SK-N-SH (cell line): ENCODE results near the gene NEU4. TPM values are rescaled to one million over a fixed set of nuclear protein-coding genes. Genes with fewer than 3 reads are reported as not detected.
A peak's percentile ranks its signal among the peaks of the same experiment; 100 is the strongest.

Experiments
- CTCF ChIA-PET: fragments of 300-600, 350-600 bp; formaldehyde crosslinking; extraction: SDS; loops from one replicate; lab custom pipeline; 2021; lab: Yijun Ruan, JAX
- POLR2A ChIA-PET: fragments of 350-600 bp; sonication (Branson Sonifier 250); formaldehyde crosslinking; extraction: SDS; loops from one replicate; lab custom pipeline; 2020; ENCODE audit warnings: antibody characterized with exemption, inconsistent platforms; lab: Yijun Ruan, JAX
- DNase-seq: peaks from one replicate; pipeline ENCODE4 v3.0.0; 2012
- H2AFZ ChIP-seq: fragments of 200-600 bp; sonication (generic); 2 replicates; pipeline ENCODE4 v1.8.1; 2016; ENCODE audit warnings: antibody characterized with exemption, mild to moderate bottlenecking, low read depth
- H3F3A ChIP-seq: fragments of 200-600 bp; sonication (generic); replicated peaks from 2 replicates; pipeline ENCODE3; 2016; ENCODE audit warnings: antibody characterized with exemption, mild to moderate bottlenecking; ENCODE audit not compliant: insufficient read depth
- H3K27ac ChIP-seq, 2 experiments: fragments of 200-500 bp in 1 of 2; fragments of 200-600 bp in 1 of 2; sonication (Bioruptor generic) in 1 of 2; sonication (generic), shearing (Covaris generic) in 1 of 2; 2 replicates each; pipeline versions ENCODE4 v1.5.1 to v1.6.1; 2014 to 2016; ENCODE audit warnings: low read depth in 2 of 2, inconsistent platforms in 1 of 2, low read length in 1 of 2, mild to moderate bottlenecking in 1 of 2, mixed read lengths in 1 of 2
- H3K27me3 ChIP-seq: fragments of 200-600 bp; sonication (generic), shearing (Covaris generic); 2 replicates; pipeline ENCODE4 v1.6.1; 2016; ENCODE audit warnings: mixed run types; ENCODE audit not compliant: insufficient read depth
- H3K36me3 ChIP-seq, 2 experiments: fragments of 200-500 bp in 1 of 2; fragments of 200-600 bp in 1 of 2; sonication (Bioruptor generic) in 1 of 2; sonication (generic) in 1 of 2; replicated peaks in 1 of 2; 2 replicates each; pipeline versions ENCODE3 to v1.5.1; 2014 to 2016; ENCODE audit warnings: low read length in 1 of 2, mild to moderate bottlenecking in 1 of 2; ENCODE audit not compliant: insufficient read depth in 2 of 2, control insufficient read depth in 1 of 2
- H3K4me1 ChIP-seq, 2 experiments: fragments of 200-500 bp in 1 of 2; fragments of 200-600 bp in 1 of 2; sonication (Bioruptor generic) in 1 of 2; sonication (generic), shearing (Covaris generic) in 1 of 2; 2 replicates each; pipeline versions ENCODE4 v1.5.1 to v1.6.1; 2014 to 2016; ENCODE audit warnings: low read depth in 1 of 2, low read length in 1 of 2, mixed run types in 1 of 2; ENCODE audit not compliant: insufficient read depth in 2 of 2, control insufficient read depth in 1 of 2
- H3K4me2 ChIP-seq: fragments of 200-600 bp; sonication (generic), shearing (Covaris generic); 2 replicates; pipeline ENCODE4 v1.6.1; 2017; ENCODE audit warnings: mixed run types
- H3K4me3 ChIP-seq, 2 experiments: fragments of 200-500 bp in 1 of 2; fragments of 200-600 bp in 1 of 2; sonication (Bioruptor generic) in 1 of 2; sonication (generic), shearing (Covaris generic) in 1 of 2; 2 replicates each; pipeline versions ENCODE4 v1.5.1 to v1.8.1; 2014 to 2016; ENCODE audit warnings: low read depth in 2 of 2, inconsistent platforms in 1 of 2, low read length in 1 of 2, mild to moderate bottlenecking in 1 of 2, mixed read lengths in 1 of 2, moderate library complexity in 1 of 2
- H3K79me2 ChIP-seq: fragments of 200-600 bp; sonication (generic); 2 replicates; pipeline ENCODE4 v1.8.1; 2017; ENCODE audit warnings: mild to moderate bottlenecking; ENCODE audit not compliant: insufficient read depth
- H3K9ac ChIP-seq: fragments of 200-600 bp; sonication (generic); 2 replicates; pipeline ENCODE4 v1.6.1; 2017; ENCODE audit warnings: mixed run types
- H3K9me2 ChIP-seq: fragments of 200-600 bp; sonication (generic); 2 replicates; pipeline ENCODE4 v1.6.1; 2017; ENCODE audit warnings: mixed run types
- H3K9me3 ChIP-seq: fragments of 200-600 bp; sonication (generic); 2 replicates; pipeline ENCODE4 v1.6.1; 2017; ENCODE audit warnings: mixed run types, mild to moderate bottlenecking, moderate library complexity
- H4K20me1 ChIP-seq: fragments of 200-600 bp; sonication (generic); 2 replicates; pipeline ENCODE4 v1.6.1; 2017; ENCODE audit warnings: mild to moderate bottlenecking, mixed run types; ENCODE audit not compliant: insufficient read depth
- CHD2 ChIP-seq: fragments of 150-350 bp; IDR thresholded peaks from 2 replicates; pipeline ENCODE4 v1.6.1; 2018; ENCODE audit warnings: low read length; ENCODE audit not compliant: partially characterized antibody
- EP300 ChIP-seq, 2 experiments: IDR thresholded peaks; 2 replicates each; pipeline versions ENCODE4 v1.4.0 to v1.6.1; 2012; ENCODE audit warnings: borderline replicate concordance in 1 of 2, low read depth in 1 of 2, low read length in 1 of 2
- FOXJ3 ChIP-seq: sonication (generic); formaldehyde crosslinking; IDR thresholded peaks from 2 replicates; pipeline ENCODE4 v1.5.1; 2020; ENCODE audit warnings: mild to moderate bottlenecking, missing genetic modification reagents
- GABPA ChIP-seq: IDR thresholded peaks from 2 replicates; pipeline ENCODE4 v1.4.0; 2012; ENCODE audit warnings: low read depth, mild to moderate bottlenecking
- IRF3 ChIP-seq: fragments of 150-350 bp; IDR thresholded peaks from 2 replicates; pipeline ENCODE4 v1.6.1; 2016; ENCODE audit warnings: mild to moderate bottlenecking, low read depth, low read length
- MAX ChIP-seq: IDR thresholded peaks from 2 replicates; pipeline ENCODE4 v1.4.0; 2012; ENCODE audit warnings: low read depth
- MXI1 ChIP-seq: IDR thresholded peaks from 2 replicates; pipeline ENCODE4 v1.6.1; 2012; ENCODE audit warnings: mild to moderate bottlenecking, low read depth, low read length, improper control_type of control experiment
- RAD21 ChIP-seq: IDR thresholded peaks from 2 replicates; pipeline ENCODE4 v1.6.1; 2012; ENCODE audit warnings: mild to moderate bottlenecking, low read length
- RFX5 ChIP-seq: IDR thresholded peaks from 2 replicates; pipeline ENCODE4 v1.6.1; 2012; ENCODE audit warnings: mild to moderate bottlenecking, improper control_type of control experiment, low read length
- SMC3 ChIP-seq: IDR thresholded peaks from 2 replicates; pipeline ENCODE4 v1.6.1; 2012; ENCODE audit warnings: low read depth, low read length, improper control_type of control experiment
- TCF12 ChIP-seq: IDR thresholded peaks from 2 replicates; pipeline ENCODE4 v1.4.0; 2012
- TEAD4 ChIP-seq: IDR thresholded peaks from 2 replicates; pipeline ENCODE4 v1.4.0; 2012; ENCODE audit warnings: mild to moderate bottlenecking, borderline replicate concordance; ENCODE audit not compliant: insufficient read depth
- USF2 ChIP-seq: fragments of 150-350 bp; IDR thresholded peaks from 2 replicates; pipeline ENCODE4 v1.6.1; 2017; ENCODE audit warnings: antibody characterized with exemption, low read length, low read depth, borderline replicate concordance
- WGBS: methylation state at CpG from one replicate; pipeline ENCODE4 v1.1.6; 2017; ENCODE audit warnings: low lambda C conversion rate; 5-methylcytosine and 5-hydroxymethylcytosine counted together
- polyA plus RNA-seq, 3 experiments: library from polyadenylated mRNA; depleted of rRNA; stranded (reverse); fragments of >200 nt; gene quantifications; 2 replicates each; pipeline ENCODE4 v1.2.3, GENCODE V29; 2012
- TF ChIP-seq, protein P1 (sequence below): fragments of 200-600 bp; sonication (generic); IDR thresholded peaks from 2 replicates; pipeline ENCODE4 v1.6.1; 2017; ENCODE audit warnings: antibody characterized with exemption, mild to moderate bottlenecking, moderate library complexity

The NEU4 gene
- polyA plus RNA-seq, 1 of the 3 experiments (the other 2 are of a cell fraction) = 0.05 TPM

GRCh38 chr2:241814643-241815476 is 5.9 kb downstream of the NEU4 start:
- ChIA-PET CTCF (no interaction called here), POLR2A (no interaction called here)
- H3K4me3 ChIP-seq = no peak overlapping the region
- no peak overlapping the region for H3K9ac ChIP-seq
- WGBS = 67% methylated on average over 15 of the region's 52 CpGs
- no peaks in the 10 kb centered on the region for H3K9me3 ChIP-seq
- H4K20me1 ChIP-seq = no peaks in the 10 kb centered on the region
- H3K4me1 ChIP-seq = peaks cover 0 to 17% of the 10 kb centered on the region in 2 experiments; a peak in 2 of 4 replicates
- no peak for TF ChIP-seq CHD2
- no peak for TF ChIP-seq IRF3
- no peak for TF ChIP-seq MAX
- TF ChIP-seq RFX5 = no peak
- no peak for TF ChIP-seq MXI1
- no peak for TF ChIP-seq TEAD4
- no peak for TF ChIP-seq GABPA
- TF ChIP-seq USF2 = no peak
- TF ChIP-seq EP300 (IDR thresholded peaks at IDR 0.05; ENCODE audit: borderline replicate concordance in 1 of 2, low read depth in 1 of 2, low read length in 1 of 2) = no peak
- no peak for TF ChIP-seq RAD21
- no peak for TF ChIP-seq FOXJ3 (CRISPR knock-in tag)
- TF ChIP-seq TCF12 = no peak
- TF ChIP-seq, protein P1, sequence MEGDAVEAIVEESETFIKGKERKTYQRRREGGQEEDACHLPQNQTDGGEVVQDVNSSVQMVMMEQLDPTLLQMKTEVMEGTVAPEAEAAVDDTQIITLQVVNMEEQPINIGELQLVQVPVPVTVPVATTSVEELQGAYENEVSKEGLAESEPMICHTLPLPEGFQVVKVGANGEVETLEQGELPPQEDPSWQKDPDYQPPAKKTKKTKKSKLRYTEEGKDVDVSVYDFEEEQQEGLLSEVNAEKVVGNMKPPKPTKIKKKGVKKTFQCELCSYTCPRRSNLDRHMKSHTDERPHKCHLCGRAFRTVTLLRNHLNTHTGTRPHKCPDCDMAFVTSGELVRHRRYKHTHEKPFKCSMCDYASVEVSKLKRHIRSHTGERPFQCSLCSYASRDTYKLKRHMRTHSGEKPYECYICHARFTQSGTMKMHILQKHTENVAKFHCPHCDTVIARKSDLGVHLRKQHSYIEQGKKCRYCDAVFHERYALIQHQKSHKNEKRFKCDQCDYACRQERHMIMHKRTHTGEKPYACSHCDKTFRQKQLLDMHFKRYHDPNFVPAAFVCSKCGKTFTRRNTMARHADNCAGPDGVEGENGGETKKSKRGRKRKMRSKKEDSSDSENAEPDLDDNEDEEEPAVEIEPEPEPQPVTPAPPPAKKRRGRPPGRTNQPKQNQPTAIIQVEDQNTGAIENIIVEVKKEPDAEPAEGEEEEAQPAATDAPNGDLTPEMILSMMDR = no peak
- no peak for TF ChIP-seq SMC3
- no peak overlapping the region for H3K27ac ChIP-seq
- H3F3A ChIP-seq = no peaks in the 10 kb centered on the region
- no peak overlapping the region for H2AFZ ChIP-seq
- no peaks in the 10 kb centered on the region for H3K36me3 ChIP-seq
- H3K79me2 ChIP-seq = no peaks in the 10 kb centered on the region
- no peak overlapping the region for H3K4me2 ChIP-seq
- no peaks in the 10 kb centered on the region for H3K9me2 ChIP-seq
- peak; percentile 23 for DNase-seq
- H3K27me3 ChIP-seq = no peaks in the 10 kb centered on the region
